Activated T-cell treated with anti-CD3 and anti-CD28 coated beads, Interleukin-2, amount 50 U/mL, for 24 hours (primary cell): Measurements from ENCODE around the gene TAX1BP1.

ENCODE experiments used
- DNase-seq: peaks from one replicate; pipeline ENCODE4 v3.0.0-alpha.2; 2020
- H3K27ac Mint-ChIP-seq: 2 replicates; pipeline ENCODE4 v1.8.0; 2020; ENCODE audit warnings: mild to moderate bottlenecking, mixed read lengths
- H3K27me3 Mint-ChIP-seq: 2 replicates; pipeline ENCODE4 v1.8.0; 2020; ENCODE audit warnings: mixed read lengths
- H3K36me3 Mint-ChIP-seq: 2 replicates; pipeline ENCODE4 v1.8.0; 2020; ENCODE audit warnings: low read depth, mixed read lengths
- H3K4me1 Mint-ChIP-seq: 2 replicates; pipeline ENCODE4 v1.8.0; 2020; ENCODE audit warnings: low read depth, mixed read lengths
- H3K4me3 Mint-ChIP-seq: 2 replicates; pipeline ENCODE4 v1.8.0; 2020; ENCODE audit warnings: mild to moderate bottlenecking, moderate library complexity, mixed read lengths
- H3K9me3 Mint-ChIP-seq: 2 replicates; pipeline ENCODE4 v1.8.0; 2020; ENCODE audit warnings: mixed read lengths

Gene TAX1BP1

DNA sequence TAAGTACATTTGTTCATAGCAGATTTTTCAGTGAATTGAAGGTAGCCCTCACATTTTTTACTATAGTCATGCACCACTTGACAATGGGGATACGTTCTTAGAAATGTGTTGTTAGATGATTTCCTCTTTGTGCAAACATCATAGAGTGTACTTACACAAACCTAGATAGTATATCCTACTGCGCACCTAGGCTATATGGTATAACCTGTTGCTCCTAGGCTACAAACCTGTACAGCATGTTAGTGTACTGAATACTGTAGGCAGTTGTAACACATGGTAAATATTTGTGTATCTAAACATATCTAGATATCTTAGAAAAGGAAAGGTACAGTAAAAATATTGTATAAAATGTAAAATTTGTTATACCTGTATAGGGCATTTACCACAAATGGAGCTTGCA is 41.2 kb downstream of the TAX1BP1 start:
- H3K27me3 Mint-ChIP-seq = no peaks in the 10 kb centered on the region
- no peaks in the 10 kb centered on the region for H3K9me3 Mint-ChIP-seq
- H3K4me1 Mint-ChIP-seq = peaks cover 38% of the 10 kb centered on the region
- DNase-seq = no peak
- H3K27ac Mint-ChIP-seq = no peak overlapping the region
- peaks cover 37% of the 10 kb centered on the region for H3K36me3 Mint-ChIP-seq
- no peak overlapping the region for H3K4me3 Mint-ChIP-seq

DNA sequence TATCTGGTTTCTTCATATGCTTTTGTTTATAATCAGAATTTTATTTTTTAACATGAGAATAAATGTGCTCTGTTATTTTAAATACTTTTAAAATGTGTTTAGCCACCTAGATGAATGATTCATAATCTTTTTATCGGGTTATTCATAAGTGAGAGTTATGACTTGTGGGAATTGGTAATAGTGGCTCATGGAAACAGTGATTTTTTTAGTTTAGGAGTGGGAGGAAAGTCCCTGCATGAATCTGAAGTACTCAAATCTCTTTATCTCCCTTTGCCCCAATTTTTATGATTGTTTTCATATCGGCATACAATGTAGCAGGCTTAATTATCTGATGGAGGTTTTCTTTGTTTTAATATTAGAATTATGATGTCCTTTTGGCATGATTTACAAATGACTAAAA is 42.9 kb downstream of the TAX1BP1 start:
- peak overlapping the region; percentile 7 for H3K4me3 Mint-ChIP-seq
- H3K27ac Mint-ChIP-seq = peak overlapping the region; percentile 50
- peaks cover 47% of the 10 kb centered on the region for H3K36me3 Mint-ChIP-seq
- no peaks in the 10 kb centered on the region for H3K27me3 Mint-ChIP-seq
- H3K9me3 Mint-ChIP-seq = no peaks in the 10 kb centered on the region
- H3K4me1 Mint-ChIP-seq = peaks cover 34% of the 10 kb centered on the region
- DNase-seq = no peak

DNA sequence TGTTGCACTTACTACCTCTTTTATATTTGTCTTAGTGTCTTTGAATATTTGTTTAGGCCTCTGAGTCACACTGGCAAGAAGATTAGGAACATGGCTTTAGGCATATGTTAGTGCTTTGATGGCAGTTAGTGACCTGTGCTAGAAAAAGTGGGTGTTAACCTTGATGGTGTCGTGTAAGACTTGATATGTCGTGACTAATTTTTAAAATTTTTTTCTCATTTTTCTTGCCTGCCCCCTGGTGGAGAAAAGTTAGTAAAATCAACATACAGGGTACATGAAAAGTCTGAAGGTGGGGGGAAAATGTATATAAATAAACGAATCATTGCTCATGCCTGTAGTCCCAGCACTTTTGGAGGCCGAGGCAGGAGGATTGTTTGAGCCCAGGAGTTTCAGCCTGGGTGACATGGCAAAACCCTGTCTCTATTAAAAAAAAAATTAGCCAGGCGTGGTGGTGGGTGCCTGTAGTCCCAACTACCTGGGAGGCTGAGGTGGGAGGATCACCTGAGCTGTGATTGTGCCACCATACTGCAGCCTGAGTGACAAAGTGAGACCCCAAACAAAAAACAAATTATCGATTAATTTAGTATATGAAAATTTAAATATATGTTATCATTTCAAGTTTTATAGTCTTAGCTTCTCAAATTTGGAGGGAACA is 44.6 kb downstream of the TAX1BP1 start:
- Mint-ChIP-seq H3K9me3 (no peaks in the 10 kb centered on the region), H3K36me3 (peaks cover 53% of the 10 kb centered on the region), H3K27ac (peak overlapping the region; percentile 50), H3K4me1 (peaks cover 36% of the 10 kb centered on the region), H3K4me3 (no peak overlapping the region), H3K27me3 (no peaks in the 10 kb centered on the region)
- no peak for DNase-seq

DNA sequence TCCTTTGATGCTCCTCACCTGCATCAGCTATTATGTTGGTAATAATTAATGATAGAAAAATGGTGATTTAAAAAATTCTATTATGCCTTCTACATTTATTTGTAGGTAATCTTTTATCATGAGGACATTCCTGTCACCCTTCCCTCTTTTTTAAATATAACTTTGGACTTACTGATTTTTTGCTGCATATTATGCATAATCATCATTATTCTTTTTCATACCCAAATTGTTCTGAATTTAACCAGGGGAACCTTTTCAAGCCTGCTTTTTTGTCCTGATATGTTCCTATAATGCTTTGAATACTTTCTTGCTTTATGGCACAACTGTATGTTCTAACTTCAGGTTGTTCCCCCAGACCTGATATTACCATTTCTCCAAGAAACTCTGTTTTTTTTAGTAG is 48.5 kb downstream of the TAX1BP1 start:
- peaks cover 14% of the 10 kb centered on the region for H3K4me1 Mint-ChIP-seq
- no peaks in the 10 kb centered on the region for H3K27me3 Mint-ChIP-seq

DNA sequence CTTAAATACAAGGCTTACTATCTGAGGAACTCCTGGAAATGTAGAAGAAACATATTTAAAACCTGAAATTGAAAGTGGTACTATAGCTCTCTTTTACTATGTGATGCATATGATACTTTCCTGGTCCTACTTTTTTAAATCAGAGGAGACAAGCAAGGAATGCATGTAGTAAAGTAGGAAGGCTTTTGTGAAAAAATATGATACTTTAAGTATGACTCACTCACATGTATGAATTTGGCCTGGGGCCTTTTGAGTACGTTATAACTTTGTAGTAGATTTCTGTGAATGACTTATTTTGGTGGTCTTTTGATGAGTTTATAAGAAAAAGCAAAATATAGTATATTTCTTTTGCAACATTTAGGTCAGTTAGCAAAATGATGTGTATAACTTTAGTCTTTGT is 53.8 kb downstream of the TAX1BP1 start:
- peaks cover 6% of the 10 kb centered on the region for H3K4me1 Mint-ChIP-seq
- H3K27me3 Mint-ChIP-seq = no peaks in the 10 kb centered on the region
- no peaks in the 10 kb centered on the region for H3K9me3 Mint-ChIP-seq
- DNase-seq = no peak
- H3K27ac Mint-ChIP-seq = no peak overlapping the region
- H3K4me3 Mint-ChIP-seq = no peak overlapping the region
- peaks cover 79% of the 10 kb centered on the region for H3K36me3 Mint-ChIP-seq

More for the DNA sequence above, 48.5 kb downstream of the TAX1BP1 start:
- no peak for DNase-seq
- no peak overlapping the region for H3K4me3 Mint-ChIP-seq
- H3K36me3 Mint-ChIP-seq = peaks cover 80% of the 10 kb centered on the region
- H3K27ac Mint-ChIP-seq = no peak overlapping the region
- H3K9me3 Mint-ChIP-seq = no peaks in the 10 kb centered on the region

DNA sequence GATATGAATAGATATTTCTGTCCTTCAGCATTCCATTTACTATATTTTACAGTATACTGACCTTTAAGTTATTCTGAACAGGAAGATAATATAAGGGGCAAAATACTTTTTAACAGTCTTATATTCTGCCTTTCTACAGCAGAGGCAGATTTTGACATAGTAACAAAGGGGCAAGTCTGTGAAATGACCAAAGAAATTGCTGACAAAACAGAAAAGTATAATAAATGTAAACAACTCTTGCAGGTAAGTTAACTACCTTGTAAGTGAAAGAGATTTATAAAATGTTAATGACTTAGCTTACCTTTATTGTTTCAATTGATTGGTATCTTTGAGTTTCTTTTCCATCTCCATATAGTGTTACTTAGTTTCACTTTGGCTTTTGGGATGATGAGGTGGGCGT is 56.0 kb downstream of the TAX1BP1 start:
- H3K4me1 Mint-ChIP-seq = peaks cover 4% of the 10 kb centered on the region
- H3K9me3 Mint-ChIP-seq = no peaks in the 10 kb centered on the region
- no peaks in the 10 kb centered on the region for H3K27me3 Mint-ChIP-seq
- no peak overlapping the region for H3K4me3 Mint-ChIP-seq
- peaks cover 73% of the 10 kb centered on the region for H3K36me3 Mint-ChIP-seq
- no peak overlapping the region for H3K27ac Mint-ChIP-seq
- DNase-seq = no peak

DNA sequence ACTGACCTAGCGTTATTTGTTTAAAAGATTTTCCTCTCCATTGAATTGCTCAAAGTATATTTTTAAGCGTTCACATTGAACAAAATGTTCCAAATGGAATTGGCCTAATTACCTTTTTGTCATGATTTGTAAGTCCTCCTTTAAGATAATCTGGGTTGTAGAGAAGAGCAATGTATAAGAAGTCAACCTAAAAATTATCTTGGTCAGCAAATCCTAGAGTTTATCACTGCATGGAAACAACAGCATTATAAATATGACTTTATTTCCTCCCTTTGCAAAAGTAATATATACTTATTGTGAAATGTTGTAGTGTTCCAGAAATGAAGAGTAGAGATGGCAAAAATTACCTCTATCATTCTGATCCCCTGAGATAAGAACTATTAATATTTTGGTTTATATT is 59.2 kb downstream of the TAX1BP1 start:
- H3K27me3 Mint-ChIP-seq = no peaks in the 10 kb centered on the region
- H3K9me3 Mint-ChIP-seq = no peaks in the 10 kb centered on the region
- H3K27ac Mint-ChIP-seq = no peak overlapping the region
- peaks cover 68% of the 10 kb centered on the region for H3K36me3 Mint-ChIP-seq
- DNase-seq = no peak
- H3K4me1 Mint-ChIP-seq = peaks cover 2% of the 10 kb centered on the region
- H3K4me3 Mint-ChIP-seq = no peak overlapping the region

DNA sequence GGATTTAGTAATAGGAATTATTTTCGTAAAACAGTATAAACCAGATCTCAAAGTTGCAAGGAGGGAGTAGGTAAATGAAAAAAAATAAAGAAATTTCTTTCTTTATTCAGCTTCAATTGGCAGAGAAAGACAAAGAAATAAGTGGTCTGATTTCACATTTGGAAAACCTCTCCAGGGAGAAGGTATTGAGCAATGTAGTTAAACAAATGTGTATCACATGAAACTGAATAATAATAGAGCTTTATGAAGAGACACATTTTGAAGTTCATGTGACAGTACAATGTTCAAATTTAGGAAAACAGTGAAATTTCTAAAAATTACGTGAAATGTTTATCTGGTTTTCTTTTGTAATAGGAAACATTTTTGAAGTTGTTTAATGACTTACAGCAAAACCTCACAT is 63.0 kb downstream of the TAX1BP1 start:
- Mint-ChIP-seq H3K4me3 (no peak overlapping the region), H3K36me3 (peaks cover 64% of the 10 kb centered on the region), H3K27me3 (no peaks in the 10 kb centered on the region), H3K4me1 (peaks cover 5% of the 10 kb centered on the region), H3K27ac (no peak overlapping the region), H3K9me3 (no peaks in the 10 kb centered on the region)
- no peak for DNase-seq

DNA sequence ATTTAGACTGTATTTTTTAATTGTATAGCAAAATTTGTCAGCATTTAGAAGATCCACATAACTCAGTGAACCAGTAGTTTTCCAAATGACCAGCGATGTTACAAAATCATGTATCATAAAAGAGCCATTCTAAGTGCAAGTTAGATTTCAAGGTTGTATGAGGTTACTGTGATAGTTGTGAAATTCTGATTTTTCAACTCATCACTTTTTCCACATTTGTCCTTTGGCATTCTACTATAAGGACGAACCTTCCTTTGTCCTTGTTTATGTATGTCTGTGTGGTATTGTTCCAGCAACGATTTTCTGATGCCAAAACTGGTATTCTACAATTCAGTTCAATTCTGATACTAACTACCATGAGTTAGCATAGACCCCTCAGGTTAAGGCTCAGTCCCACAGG is 64.2 kb downstream of the TAX1BP1 start:
- H3K36me3 Mint-ChIP-seq = peaks cover 61% of the 10 kb centered on the region
- DNase-seq = no peak
- H3K4me1 Mint-ChIP-seq = peaks cover 12% of the 10 kb centered on the region
- no peaks in the 10 kb centered on the region for H3K27me3 Mint-ChIP-seq
- H3K4me3 Mint-ChIP-seq = no peak overlapping the region
- H3K27ac Mint-ChIP-seq = no peak overlapping the region
- H3K9me3 Mint-ChIP-seq = no peaks in the 10 kb centered on the region

DNA sequence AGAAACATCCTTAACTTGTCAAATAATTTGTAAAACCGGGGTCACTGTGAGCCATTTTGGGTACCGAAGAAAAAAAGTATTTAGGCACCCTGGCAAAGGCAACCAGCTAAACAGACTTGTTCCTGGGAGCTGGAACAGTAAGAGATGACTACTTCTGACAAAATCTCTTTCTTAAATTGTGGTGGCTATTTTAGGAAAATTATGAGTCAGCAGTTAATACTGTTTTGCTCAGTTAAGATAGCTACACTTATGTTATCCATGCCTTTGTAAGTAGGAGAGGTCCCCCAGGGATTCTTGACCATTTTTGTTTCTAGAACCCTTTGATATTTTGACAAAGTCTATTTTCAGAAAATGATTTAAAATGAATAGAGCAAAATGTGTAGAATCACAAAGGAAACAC is 68.7 kb downstream of the TAX1BP1 start:
- peaks cover 72% of the 10 kb centered on the region for H3K36me3 Mint-ChIP-seq
- H3K27me3 Mint-ChIP-seq = no peaks in the 10 kb centered on the region
- peaks cover 12% of the 10 kb centered on the region for H3K4me1 Mint-ChIP-seq
- no peak overlapping the region for H3K4me3 Mint-ChIP-seq
- no peaks in the 10 kb centered on the region for H3K9me3 Mint-ChIP-seq
- peak overlapping the region; percentile 2 for H3K27ac Mint-ChIP-seq
- no peak for DNase-seq

DNA sequence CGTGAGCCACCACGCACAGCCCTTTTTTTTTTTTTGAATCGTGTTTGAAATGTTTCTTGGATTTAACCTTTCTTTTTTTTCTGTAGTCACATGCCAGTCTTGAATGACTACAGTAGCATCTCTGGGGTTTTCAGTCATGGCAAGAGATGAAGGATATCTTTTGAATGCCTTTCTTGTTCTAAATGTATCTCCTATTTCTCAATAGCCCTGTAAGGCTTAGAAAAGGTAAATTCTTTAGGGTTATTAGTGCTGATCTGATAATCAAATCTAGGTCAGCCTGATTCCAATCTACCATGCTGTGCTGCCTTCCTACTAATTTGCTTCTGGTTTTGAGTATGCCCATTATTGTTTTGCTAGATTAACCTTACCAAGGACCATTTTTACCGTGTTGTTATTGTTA is 70.2 kb downstream of the TAX1BP1 start:
- Mint-ChIP-seq H3K36me3 (peaks cover 68% of the 10 kb centered on the region), H3K9me3 (no peaks in the 10 kb centered on the region), H3K4me3 (no peak overlapping the region), H3K27ac (no peak overlapping the region), H3K27me3 (no peaks in the 10 kb centered on the region), H3K4me1 (peaks cover 11% of the 10 kb centered on the region)
- no peak for DNase-seq

DNA sequence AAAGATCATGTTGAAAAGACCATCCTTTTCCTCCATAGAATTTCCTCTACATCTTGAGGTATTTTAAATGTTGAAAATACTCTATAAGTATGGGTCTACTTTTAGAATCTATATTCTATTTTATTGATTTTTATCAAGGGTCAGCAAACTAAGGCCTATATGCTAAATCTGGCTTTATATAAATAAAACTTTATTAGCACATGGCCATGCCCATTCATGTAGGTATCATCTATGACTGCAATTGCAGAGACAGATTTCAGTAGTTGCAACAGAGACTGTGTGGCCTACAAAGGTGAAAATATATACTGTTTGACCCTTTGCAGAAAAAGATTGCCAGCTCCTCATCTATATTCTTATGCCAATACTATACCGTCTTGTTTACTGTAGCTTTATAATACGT is 72.7 kb downstream of the TAX1BP1 start:
- H3K27me3 Mint-ChIP-seq = no peaks in the 10 kb centered on the region
- peaks cover 71% of the 10 kb centered on the region for H3K36me3 Mint-ChIP-seq
- H3K4me3 Mint-ChIP-seq = no peak overlapping the region
- no peak for DNase-seq
- H3K27ac Mint-ChIP-seq = no peak overlapping the region
- H3K4me1 Mint-ChIP-seq = peaks cover 9% of the 10 kb centered on the region
- H3K9me3 Mint-ChIP-seq = no peaks in the 10 kb centered on the region

DNA sequence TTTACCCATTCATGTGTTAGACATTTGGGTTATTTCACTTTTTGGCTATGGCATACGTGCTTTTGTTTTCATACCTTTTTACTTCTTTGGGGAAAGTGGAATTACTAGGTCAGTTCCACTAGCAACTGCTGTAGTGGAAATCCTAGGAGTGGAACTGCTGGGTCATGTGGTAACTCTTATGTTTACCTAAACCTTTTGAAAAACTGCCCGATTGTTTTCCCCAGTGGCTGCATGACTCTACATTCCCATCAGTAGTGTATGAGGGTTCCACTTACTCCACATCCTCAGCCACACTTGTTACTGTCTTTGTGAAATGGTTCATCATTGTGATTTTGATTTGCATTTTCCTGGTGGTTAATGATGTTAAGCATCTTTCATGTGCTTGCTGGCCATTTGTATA is 82.3 kb downstream of the TAX1BP1 start:
- DNase-seq = no peak
- Mint-ChIP-seq H3K9me3 (no peaks in the 10 kb centered on the region), H3K27ac (no peak overlapping the region), H3K4me1 (peaks cover 3% of the 10 kb centered on the region), H3K36me3 (peaks cover 75% of the 10 kb centered on the region), H3K4me3 (no peak overlapping the region), H3K27me3 (no peaks in the 10 kb centered on the region)

DNA sequence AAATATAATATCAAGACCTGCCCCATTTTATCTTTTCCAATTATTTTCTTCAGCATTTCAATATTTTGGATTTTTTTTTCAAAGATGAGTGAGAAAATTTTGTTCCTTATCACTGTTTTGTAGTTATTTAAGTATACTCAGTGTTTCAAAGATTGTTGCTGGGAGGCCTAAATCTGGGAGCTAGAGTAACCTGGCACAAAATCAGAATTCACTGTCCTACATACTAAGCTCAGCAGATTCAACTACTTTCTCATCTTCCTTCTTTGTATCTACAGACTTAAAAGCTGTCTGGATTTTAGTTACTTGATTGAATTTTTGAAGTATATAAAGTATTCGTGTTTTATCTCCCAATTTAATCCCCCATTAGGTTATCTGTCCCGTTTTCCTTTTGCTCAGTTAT is 85.9 kb downstream of the TAX1BP1 start:
- H3K36me3 Mint-ChIP-seq = peaks cover 76% of the 10 kb centered on the region
- DNase-seq = no peak
- no peak overlapping the region for H3K4me3 Mint-ChIP-seq
- no peaks in the 10 kb centered on the region for H3K4me1 Mint-ChIP-seq
- H3K27me3 Mint-ChIP-seq = no peaks in the 10 kb centered on the region
- H3K9me3 Mint-ChIP-seq = no peaks in the 10 kb centered on the region
- H3K27ac Mint-ChIP-seq = no peak overlapping the region

DNA sequence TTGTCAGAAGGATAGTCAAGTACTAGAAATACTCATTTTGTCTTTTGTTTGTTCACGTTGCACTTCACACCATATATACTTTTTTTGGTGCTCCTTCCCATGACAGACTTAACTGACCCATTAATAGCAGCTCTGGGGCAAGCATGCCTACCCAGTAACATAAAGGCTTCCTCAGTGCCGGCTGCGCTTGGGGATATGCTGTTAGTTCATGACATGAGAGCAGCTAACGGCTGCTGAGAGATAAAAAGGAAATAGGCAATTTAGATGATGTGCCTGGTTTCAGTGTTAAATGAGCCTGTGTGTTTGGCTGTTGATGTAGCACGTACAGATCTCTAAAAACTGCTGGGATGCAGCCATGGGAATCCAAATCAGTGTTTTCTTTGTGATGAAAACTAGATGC is 86.4 kb downstream of the TAX1BP1 start:
- H3K27me3 Mint-ChIP-seq = no peaks in the 10 kb centered on the region
- no peak for DNase-seq
- no peak overlapping the region for H3K4me3 Mint-ChIP-seq
- H3K9me3 Mint-ChIP-seq = no peaks in the 10 kb centered on the region
- H3K36me3 Mint-ChIP-seq = peaks cover 78% of the 10 kb centered on the region
- H3K4me1 Mint-ChIP-seq = no peaks in the 10 kb centered on the region
- H3K27ac Mint-ChIP-seq = peak overlapping the region; percentile 26
